ENCODE data around the gene PAX2. TPM values are rescaled to one million over a fixed set of nuclear protein-coding genes. Genes with fewer than 3 reads are reported as not detected.

The PAX2 gene
- total RNA-seq, 1 donor from 2014 or later = 17.4 TPM

DNA sequence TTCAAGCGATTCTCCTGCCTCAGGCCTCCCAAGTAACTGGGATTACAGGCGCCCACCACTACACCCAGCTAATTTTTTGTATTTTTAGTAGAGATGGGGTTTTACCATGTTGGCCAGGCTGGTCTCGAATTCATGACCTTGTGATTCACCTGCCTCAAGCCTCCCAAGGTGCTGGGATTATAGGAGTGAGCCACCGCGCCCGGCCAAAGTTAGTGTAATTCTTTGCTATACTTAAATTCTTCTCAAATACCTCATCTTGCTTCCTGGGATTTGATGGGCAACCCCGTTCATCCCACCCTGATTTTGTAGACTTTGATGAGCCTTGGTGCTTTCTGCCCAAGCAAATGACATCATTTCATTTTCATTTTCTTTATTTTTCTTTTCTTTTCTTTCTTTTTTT, 54.5 kb downstream of the PAX2 start:
- H3K4me3 Mint-ChIP-seq (ENCODE audit: unreplicated experiment) = no peak overlapping the region
- TF ChIP-seq, protein P1, sequence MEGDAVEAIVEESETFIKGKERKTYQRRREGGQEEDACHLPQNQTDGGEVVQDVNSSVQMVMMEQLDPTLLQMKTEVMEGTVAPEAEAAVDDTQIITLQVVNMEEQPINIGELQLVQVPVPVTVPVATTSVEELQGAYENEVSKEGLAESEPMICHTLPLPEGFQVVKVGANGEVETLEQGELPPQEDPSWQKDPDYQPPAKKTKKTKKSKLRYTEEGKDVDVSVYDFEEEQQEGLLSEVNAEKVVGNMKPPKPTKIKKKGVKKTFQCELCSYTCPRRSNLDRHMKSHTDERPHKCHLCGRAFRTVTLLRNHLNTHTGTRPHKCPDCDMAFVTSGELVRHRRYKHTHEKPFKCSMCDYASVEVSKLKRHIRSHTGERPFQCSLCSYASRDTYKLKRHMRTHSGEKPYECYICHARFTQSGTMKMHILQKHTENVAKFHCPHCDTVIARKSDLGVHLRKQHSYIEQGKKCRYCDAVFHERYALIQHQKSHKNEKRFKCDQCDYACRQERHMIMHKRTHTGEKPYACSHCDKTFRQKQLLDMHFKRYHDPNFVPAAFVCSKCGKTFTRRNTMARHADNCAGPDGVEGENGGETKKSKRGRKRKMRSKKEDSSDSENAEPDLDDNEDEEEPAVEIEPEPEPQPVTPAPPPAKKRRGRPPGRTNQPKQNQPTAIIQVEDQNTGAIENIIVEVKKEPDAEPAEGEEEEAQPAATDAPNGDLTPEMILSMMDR (IDR thresholded peaks at IDR 0.05; ENCODE audit: unreplicated experiment) = no peak
- H3K4me1 Mint-ChIP-seq (ENCODE audit: unreplicated experiment) = peaks cover 25% of the 10 kb centered on the region
- H3K27me3 Mint-ChIP-seq (ENCODE audit: unreplicated experiment) = peaks cover 10% of the 10 kb centered on the region
- DNase-seq (ENCODE audit: low spot score) = no peak
- no peaks in the 10 kb centered on the region for H3K9me3 Mint-ChIP-seq (ENCODE audit: unreplicated experiment)
- no peaks in the 10 kb centered on the region for H3K36me3 Mint-ChIP-seq (ENCODE audit: low read depth, unreplicated experiment)
- no peak overlapping the region for H3K27ac Mint-ChIP-seq (ENCODE audit: unreplicated experiment)

DNA sequence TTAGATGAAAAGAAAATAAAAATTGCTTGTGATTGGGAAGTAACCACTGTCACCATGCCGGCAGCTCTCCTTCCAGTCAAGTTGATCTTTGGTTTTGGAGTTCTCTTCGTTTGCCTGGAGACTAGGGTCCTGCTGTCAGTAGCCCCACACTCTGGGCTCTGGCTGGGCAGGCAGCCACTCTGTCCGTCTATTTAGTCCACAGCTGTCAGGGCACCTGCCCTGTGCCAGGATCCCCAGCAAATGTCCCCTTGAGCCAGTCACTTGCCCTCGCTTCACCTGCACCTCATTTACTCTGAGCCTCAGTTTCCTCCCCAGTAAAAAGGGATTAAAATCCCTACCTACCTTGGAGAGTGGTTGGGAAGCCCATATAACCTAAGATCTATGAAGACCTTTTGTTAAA, 55.5 kb downstream of the PAX2 start:
- no peaks in the 10 kb centered on the region for H3K9me3 Mint-ChIP-seq (ENCODE audit: unreplicated experiment)
- H3K4me1 Mint-ChIP-seq (ENCODE audit: unreplicated experiment) = peaks cover 26% of the 10 kb centered on the region
- no peak overlapping the region for H3K4me3 Mint-ChIP-seq (ENCODE audit: unreplicated experiment)
- no peak for DNase-seq (ENCODE audit: low spot score)
- TF ChIP-seq, protein P1 (IDR thresholded peaks at IDR 0.05; ENCODE audit: unreplicated experiment) = no peak
- peaks cover 12% of the 10 kb centered on the region for H3K27me3 Mint-ChIP-seq (ENCODE audit: unreplicated experiment)
- H3K36me3 Mint-ChIP-seq (ENCODE audit: low read depth, unreplicated experiment) = no peaks in the 10 kb centered on the region
- no peak overlapping the region for H3K27ac Mint-ChIP-seq (ENCODE audit: unreplicated experiment)

DNA sequence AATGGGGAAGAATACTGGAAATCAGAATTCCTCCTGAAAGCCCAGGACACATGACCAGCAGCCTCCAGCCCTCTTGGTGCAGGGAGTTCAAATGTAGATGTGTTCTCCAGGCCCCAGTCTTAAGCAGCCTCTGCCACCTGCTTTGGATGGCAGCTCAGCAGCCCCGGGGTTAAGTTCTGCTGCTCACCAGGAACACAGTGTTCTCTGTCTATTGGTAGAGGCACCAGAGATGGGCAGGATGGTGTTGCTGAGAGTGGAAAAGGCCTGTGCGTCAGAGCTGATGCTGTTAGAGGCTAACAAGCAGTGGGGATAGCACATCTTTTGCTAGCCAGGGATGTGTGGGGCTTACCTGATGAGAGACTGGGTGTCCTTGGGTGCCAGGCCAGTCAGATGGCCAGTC, 56.8 kb downstream of the PAX2 start:
- Mint-ChIP-seq H3K27me3 (ENCODE audit: unreplicated experiment) (peaks cover 14% of the 10 kb centered on the region), H3K4me3 (ENCODE audit: unreplicated experiment) (no peak overlapping the region)

DNA sequence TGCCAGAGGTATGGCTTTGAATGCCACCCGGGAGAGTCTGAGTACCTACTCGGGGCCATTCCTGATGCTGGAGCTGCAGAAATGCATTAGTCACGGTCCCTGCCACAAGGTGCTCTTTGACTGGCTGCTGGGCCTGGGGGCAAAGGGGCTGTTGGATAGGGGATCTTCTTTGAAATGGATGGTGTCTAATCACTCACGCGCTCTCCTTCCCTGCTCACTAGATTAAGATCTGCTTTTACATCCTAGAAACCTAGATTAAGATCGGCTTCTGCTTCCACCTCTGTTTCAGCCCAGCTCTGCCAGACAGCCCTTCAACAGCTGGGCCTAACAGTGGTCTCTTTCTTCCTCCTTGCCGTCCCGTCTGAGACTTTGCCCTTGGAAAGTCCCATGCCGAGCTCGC, 57.2 kb downstream of the PAX2 start:
- Mint-ChIP-seq H3K4me1 (ENCODE audit: unreplicated experiment) (peaks cover 26% of the 10 kb centered on the region), H3K27me3 (ENCODE audit: unreplicated experiment) (peaks cover 14% of the 10 kb centered on the region), H3K4me3 (ENCODE audit: unreplicated experiment) (no peak overlapping the region), H3K9me3 (ENCODE audit: unreplicated experiment) (no peaks in the 10 kb centered on the region), H3K27ac (ENCODE audit: unreplicated experiment) (peak overlapping the region; percentile 76), H3K36me3 (ENCODE audit: low read depth, unreplicated experiment) (no peaks in the 10 kb centered on the region)
- no peak for DNase-seq (ENCODE audit: low spot score)
- TF ChIP-seq, protein P1 (IDR thresholded peaks at IDR 0.05; ENCODE audit: unreplicated experiment) = no peak

More for the DNA sequence above, 56.8 kb downstream of the PAX2 start:
- no peak for DNase-seq (ENCODE audit: low spot score)
- TF ChIP-seq, protein P1 (IDR thresholded peaks at IDR 0.05; ENCODE audit: unreplicated experiment) = no peak
- H3K36me3 Mint-ChIP-seq (ENCODE audit: low read depth, unreplicated experiment) = no peaks in the 10 kb centered on the region
- H3K27ac Mint-ChIP-seq (ENCODE audit: unreplicated experiment) = no peak overlapping the region
- peaks cover 26% of the 10 kb centered on the region for H3K4me1 Mint-ChIP-seq (ENCODE audit: unreplicated experiment)
- H3K9me3 Mint-ChIP-seq (ENCODE audit: unreplicated experiment) = no peaks in the 10 kb centered on the region

DNA sequence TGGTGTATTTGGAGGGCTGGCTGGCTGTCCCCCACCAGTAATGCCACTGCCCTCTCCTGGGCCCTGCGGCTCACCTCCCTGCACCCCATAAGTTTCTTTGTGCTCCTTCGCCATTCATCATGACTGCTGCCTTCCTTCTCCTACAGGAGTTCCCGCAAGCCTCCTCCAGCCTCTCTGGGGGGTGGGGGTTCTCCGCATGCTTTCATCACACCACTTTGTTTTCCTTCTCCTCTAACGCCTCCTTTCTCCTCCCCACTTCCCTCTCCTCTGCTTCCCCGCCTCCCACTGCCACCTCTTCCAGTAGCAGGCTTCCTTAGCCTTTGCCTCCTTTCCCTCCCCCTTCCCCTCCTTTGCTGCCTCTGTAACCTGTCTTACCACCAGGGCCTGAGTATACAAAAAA, 58.1 kb downstream of the PAX2 start:
- peaks cover 26% of the 10 kb centered on the region for H3K4me1 Mint-ChIP-seq (ENCODE audit: unreplicated experiment)

More for the DNA sequence above, 58.1 kb downstream of the PAX2 start:
- DNase-seq (ENCODE audit: low spot score) = no peak
- Mint-ChIP-seq H3K36me3 (ENCODE audit: low read depth, unreplicated experiment) (peaks cover 4% of the 10 kb centered on the region), H3K27ac (ENCODE audit: unreplicated experiment) (peak overlapping the region; percentile 31), H3K4me3 (ENCODE audit: unreplicated experiment) (no peak overlapping the region), H3K27me3 (ENCODE audit: unreplicated experiment) (peaks cover 18% of the 10 kb centered on the region), H3K9me3 (ENCODE audit: unreplicated experiment) (no peaks in the 10 kb centered on the region)
- TF ChIP-seq, protein P1 (IDR thresholded peaks at IDR 0.05; ENCODE audit: unreplicated experiment) = no peak
